HepG2 (cell line): ENCODE results near the gene NUDT6. TPM values are rescaled to one million over a fixed set of nuclear protein-coding genes. Genes with fewer than 3 reads are reported as not detected.

Experiments used
- DRAP1 ChIP-seq: IDR thresholded peaks from 2 replicates; pipeline ENCODE4 v1.6.1; 2016; ENCODE audit warnings: missing genetic modification reagents, missing compliant biosample characterization
- GATAD1 ChIP-seq: IDR thresholded peaks from 2 replicates; pipeline ENCODE4 v1.6.1; 2016; ENCODE audit warnings: missing genetic modification reagents, missing compliant biosample characterization
- MLXIP ChIP-seq: sonication (generic); formaldehyde crosslinking; IDR thresholded peaks from 2 replicates; pipeline ENCODE4 v1.9.0; 2021; ENCODE audit warnings: missing genetic modification reagents, borderline replicate concordance
- MYPOP ChIP-seq: sonication (generic); formaldehyde crosslinking; IDR thresholded peaks from 2 replicates; pipeline ENCODE4 v1.8.1; 2023; ENCODE audit warnings: mild to moderate bottlenecking, moderate library complexity, missing genetic modification reagents
- PCBP1 ChIP-seq: fragments of 200-400 bp; formaldehyde crosslinking; IDR thresholded peaks from 2 replicates; pipeline ENCODE4 v1.6.1; 2017; ENCODE audit warnings: mild to moderate bottlenecking, low read depth, low read length, borderline replicate concordance
- POLR2AphosphoS5 ChIP-seq: IDR thresholded peaks from 2 replicates; pipeline ENCODE4 v1.6.1; 2012; ENCODE audit warnings: low read depth, low read length
- REST ChIP-seq, 2 experiments: IDR thresholded peaks; 2 replicates each; pipeline ENCODE4 v1.6.1; 2011 to 2012; ENCODE audit warnings: low read length in 2 of 2, borderline replicate concordance in 1 of 2, low read depth in 1 of 2, mild to moderate bottlenecking in 1 of 2, moderate library complexity in 1 of 2
- SIX1 ChIP-seq: sonication (generic); formaldehyde crosslinking; IDR thresholded peaks from 2 replicates; pipeline ENCODE4 v1.4.0; 2020; ENCODE audit warnings: missing genetic modification reagents, borderline replicate concordance
- SP5 ChIP-seq: IDR thresholded peaks from 2 replicates; pipeline ENCODE4 v1.6.1; 2016; ENCODE audit warnings: low read depth, borderline replicate concordance
- ZFP91 ChIP-seq: sonication (generic); formaldehyde crosslinking; IDR thresholded peaks from 2 replicates; pipeline ENCODE4 v1.9.0; 2022; ENCODE audit warnings: missing genetic modification reagents, mild to moderate bottlenecking, borderline replicate concordance
- ZNF430 ChIP-seq: sonication (generic); formaldehyde crosslinking; IDR thresholded peaks from 2 replicates; pipeline ENCODE4 v1.9.0; 2021; ENCODE audit warnings: mild to moderate bottlenecking, missing genetic modification reagents
- ZNF501 ChIP-seq: sonication (generic); formaldehyde crosslinking; IDR thresholded peaks from 2 replicates; pipeline ENCODE4 v1.5.1; 2020; ENCODE audit warnings: mild to moderate bottlenecking, moderate library complexity, missing genetic modification reagents
- ZNF839 ChIP-seq: sonication (generic); formaldehyde crosslinking; IDR thresholded peaks from 2 replicates; pipeline ENCODE4 v1.4.0; 2020; ENCODE audit warnings: missing genetic modification reagents, mild to moderate bottlenecking, borderline replicate concordance
- polyA plus RNA-seq, 8 experiments: library from polyadenylated mRNA; depleted of rRNA in 3 of 8; stranded (reverse) in 7 of 8; unstranded in 1 of 8; fragments of >200 nt; fragmentation: Illumina TruSeq in 4 of 8; extraction: Trizol in 4 of 8; gene quantifications; 2 replicates each; pipeline versions ENCODE4 v1.2.1 to v1.2.3, GENCODE V29; 2011 to 2016; ENCODE audit warnings: low read depth in 4 of 8, missing spikeins in 1 of 8, mixed read lengths in 1 of 8; ENCODE audit not compliant: insufficient read depth in 1 of 8
- total RNA-seq, 5 experiments: library from RNA; depleted of rRNA; stranded (reverse); fragments of >200 nt; fragmentation: Illumina TruSeq; extraction: Trizol; gene quantifications; 2 replicates each; pipeline ENCODE4 v1.2.3, GENCODE V29; 2016; ENCODE audit warnings: low read depth in 1 of 5

NUDT6 gene
- total and polyA plus RNA-seq, 2 of the 13 experiments (the other 11 are each of a cell fraction or from before 2014, with no cell fraction given) = 4.8 to 8.3 TPM

GRCh38 chr4:122921971-122922876, at the start of gene NUDT6 (continued):
- TF ChIP-seq ZFP91 (CRISPR knock-in tag) (peak; percentile 85; the same call in 1 of the 2 replicates), ZNF501 (CRISPR knock-in tag) (peak; percentile 50; the same call in 1 of the 2 replicates), REST (IDR thresholded peaks at IDR 0.05; ENCODE audit: borderline replicate concordance in 1 of 2, low read depth in 1 of 2, low read length in 2 of 2) (peak in 1 of 2 experiments; percentile 4; a peak in 1 of 4 replicates), POLR2AphosphoS5 (peak; percentile 71), SIX1 (CRISPR knock-in tag) (no peak), ZNF430 (peak; percentile 56; the same call in 1 of the 2 replicates), MYPOP (CRISPR knock-in tag) (peak; percentile 79), DRAP1 (CRISPR knock-in tag) (peak; percentile 12; the same call in 1 of the 2 replicates), GATAD1 (peak; percentile 56), PCBP1 (no peak), SP5 (no peak), ZNF839 (0 out of 2 replicates have a peak, but pooled peaks have one; percentile 68), MLXIP (CRISPR knock-in tag) (no peak)
